HepG2 (cell line): ENCODE results near the gene FAM217B. TPM values are rescaled to one million over a fixed set of nuclear protein-coding genes. Genes with fewer than 3 reads are reported as not detected.

Experiments
- CEBPZ ChIP-seq: IDR thresholded peaks from 2 replicates; pipeline ENCODE4 v1.6.1; 2012; ENCODE audit warnings: low read length, improper control_type of control experiment
- CREB1 ChIP-seq, 2 experiments: fragments of 450-650 bp in 1 of 2; IDR thresholded peaks; 2 replicates each; pipeline ENCODE4 v1.6.1; 2016 to 2017; ENCODE audit warnings: control low read depth in 1 of 2, mild to moderate bottlenecking in 1 of 2, missing compliant biosample characterization in 1 of 2, missing genetic modification characterization in 1 of 2
- ERF ChIP-seq: IDR thresholded peaks from 2 replicates; pipeline ENCODE4 v1.6.1; 2018; ENCODE audit warnings: missing biosample characterization, missing genetic modification reagents
- HES4 ChIP-seq: sonication (generic); formaldehyde crosslinking; IDR thresholded peaks from 2 replicates; pipeline ENCODE4 v1.9.0; 2021; ENCODE audit warnings: mild to moderate bottlenecking, missing genetic modification reagents, borderline replicate concordance
- MLX ChIP-seq: IDR thresholded peaks from 2 replicates; pipeline ENCODE4 v1.6.1; 2016
- polyA plus RNA-seq, 8 experiments: library from polyadenylated mRNA; depleted of rRNA in 3 of 8; stranded (reverse) in 7 of 8; unstranded in 1 of 8; fragments of >200 nt; fragmentation: Illumina TruSeq in 4 of 8; extraction: Trizol in 4 of 8; gene quantifications; 2 replicates each; pipeline versions ENCODE4 v1.2.1 to v1.2.3, GENCODE V29; 2011 to 2016; ENCODE audit warnings: low read depth in 4 of 8, missing spikeins in 1 of 8, mixed read lengths in 1 of 8; ENCODE audit not compliant: insufficient read depth in 1 of 8
- total RNA-seq, 5 experiments: library from RNA; depleted of rRNA; stranded (reverse); fragments of >200 nt; fragmentation: Illumina TruSeq; extraction: Trizol; gene quantifications; 2 replicates each; pipeline ENCODE4 v1.2.3, GENCODE V29; 2016; ENCODE audit warnings: low read depth in 1 of 5
- TF ChIP-seq, protein P1 (sequence below): sonication (generic); formaldehyde crosslinking; IDR thresholded peaks from 2 replicates; pipeline ENCODE4 v1.4.0; 2020; ENCODE audit warnings: mild to moderate bottlenecking, missing genetic modification reagents
- TF ChIP-seq, protein P2 (sequence below): sonication (generic); formaldehyde crosslinking; IDR thresholded peaks from 2 replicates; pipeline ENCODE4 v1.4.0; 2020; ENCODE audit warnings: missing genetic modification reagents

The FAM217B gene
- total and polyA plus RNA-seq, 2 of the 13 experiments (the other 11 are each of a cell fraction or from before 2014, with no cell fraction given): 11.1 to 14.3 TPM

DNA sequence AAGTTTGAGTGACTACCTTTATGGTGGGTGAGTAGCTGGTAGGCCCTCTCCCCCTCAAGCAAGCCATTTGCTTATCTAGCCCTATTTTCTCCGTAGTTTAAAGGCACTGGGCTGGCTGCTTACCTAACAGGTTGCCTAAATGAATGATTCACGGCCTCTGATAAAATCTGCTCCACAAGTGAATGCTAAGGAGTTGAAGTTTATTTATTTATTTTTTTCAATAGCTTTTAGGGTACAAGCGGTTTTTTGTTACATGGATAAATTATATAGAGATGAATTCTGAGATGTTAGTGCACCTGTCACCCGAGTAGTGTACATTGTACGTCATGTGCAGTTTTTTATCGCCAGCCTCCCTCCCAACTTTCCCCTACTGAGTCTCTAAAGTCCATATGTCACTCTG, 9.7 kb downstream of the FAM217B start (continued):
- TF ChIP-seq MLX (CRISPR knock-in tag) (no peak), CEBPZ (no peak), CREB1 (IDR thresholded peaks at IDR 0.05) (no peak), CREB1 (CRISPR knock-in tag; IDR thresholded peaks at IDR 0.05) (no peak), HES4 (CRISPR knock-in tag) (no peak), ERF (CRISPR knock-in tag) (no peak)
- TF ChIP-seq, protein P1, sequence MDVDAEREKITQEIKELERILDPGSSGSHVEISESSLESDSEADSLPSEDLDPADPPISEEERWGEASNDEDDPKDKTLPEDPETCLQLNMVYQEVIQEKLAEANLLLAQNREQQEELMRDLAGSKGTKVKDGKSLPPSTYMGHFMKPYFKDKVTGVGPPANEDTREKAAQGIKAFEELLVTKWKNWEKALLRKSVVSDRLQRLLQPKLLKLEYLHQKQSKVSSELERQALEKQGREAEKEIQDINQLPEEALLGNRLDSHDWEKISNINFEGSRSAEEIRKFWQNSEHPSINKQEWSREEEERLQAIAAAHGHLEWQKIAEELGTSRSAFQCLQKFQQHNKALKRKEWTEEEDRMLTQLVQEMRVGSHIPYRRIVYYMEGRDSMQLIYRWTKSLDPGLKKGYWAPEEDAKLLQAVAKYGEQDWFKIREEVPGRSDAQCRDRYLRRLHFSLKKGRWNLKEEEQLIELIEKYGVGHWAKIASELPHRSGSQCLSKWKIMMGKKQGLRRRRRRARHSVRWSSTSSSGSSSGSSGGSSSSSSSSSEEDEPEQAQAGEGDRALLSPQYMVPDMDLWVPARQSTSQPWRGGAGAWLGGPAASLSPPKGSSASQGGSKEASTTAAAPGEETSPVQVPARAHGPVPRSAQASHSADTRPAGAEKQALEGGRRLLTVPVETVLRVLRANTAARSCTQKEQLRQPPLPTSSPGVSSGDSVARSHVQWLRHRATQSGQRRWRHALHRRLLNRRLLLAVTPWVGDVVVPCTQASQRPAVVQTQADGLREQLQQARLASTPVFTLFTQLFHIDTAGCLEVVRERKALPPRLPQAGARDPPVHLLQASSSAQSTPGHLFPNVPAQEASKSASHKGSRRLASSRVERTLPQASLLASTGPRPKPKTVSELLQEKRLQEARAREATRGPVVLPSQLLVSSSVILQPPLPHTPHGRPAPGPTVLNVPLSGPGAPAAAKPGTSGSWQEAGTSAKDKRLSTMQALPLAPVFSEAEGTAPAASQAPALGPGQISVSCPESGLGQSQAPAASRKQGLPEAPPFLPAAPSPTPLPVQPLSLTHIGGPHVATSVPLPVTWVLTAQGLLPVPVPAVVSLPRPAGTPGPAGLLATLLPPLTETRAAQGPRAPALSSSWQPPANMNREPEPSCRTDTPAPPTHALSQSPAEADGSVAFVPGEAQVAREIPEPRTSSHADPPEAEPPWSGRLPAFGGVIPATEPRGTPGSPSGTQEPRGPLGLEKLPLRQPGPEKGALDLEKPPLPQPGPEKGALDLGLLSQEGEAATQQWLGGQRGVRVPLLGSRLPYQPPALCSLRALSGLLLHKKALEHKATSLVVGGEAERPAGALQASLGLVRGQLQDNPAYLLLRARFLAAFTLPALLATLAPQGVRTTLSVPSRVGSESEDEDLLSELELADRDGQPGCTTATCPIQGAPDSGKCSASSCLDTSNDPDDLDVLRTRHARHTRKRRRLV: no peak
- TF ChIP-seq, protein P2, sequence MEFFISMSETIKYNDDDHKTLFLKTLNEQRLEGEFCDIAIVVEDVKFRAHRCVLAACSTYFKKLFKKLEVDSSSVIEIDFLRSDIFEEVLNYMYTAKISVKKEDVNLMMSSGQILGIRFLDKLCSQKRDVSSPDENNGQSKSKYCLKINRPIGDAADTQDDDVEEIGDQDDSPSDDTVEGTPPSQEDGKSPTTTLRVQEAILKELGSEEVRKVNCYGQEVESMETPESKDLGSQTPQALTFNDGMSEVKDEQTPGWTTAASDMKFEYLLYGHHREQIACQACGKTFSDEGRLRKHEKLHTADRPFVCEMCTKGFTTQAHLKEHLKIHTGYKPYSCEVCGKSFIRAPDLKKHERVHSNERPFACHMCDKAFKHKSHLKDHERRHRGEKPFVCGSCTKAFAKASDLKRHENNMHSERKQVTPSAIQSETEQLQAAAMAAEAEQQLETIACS (CRISPR knock-in tag): no peak
